ENCODE data around the gene FXYD3. TPM values are rescaled to one million over a fixed set of nuclear protein-coding genes. Genes with fewer than 3 reads are reported as not detected.

Gene FXYD3
- total and polyA plus RNA-seq, 2 experiments from 2014 or later, result 0.81 TPM; not detected in 1

- TF ChIP-seq CTCF (conservative IDR thresholded peaks at IDR 0.05; ENCODE audit: low read depth in 2 of 2) (peak; percentile 80 to 86), EZH2phosphoT487 (IDR thresholded peaks at IDR 0.05; ENCODE audit: unreplicated experiment) (no peak), ZNF331 (CRISPR knock-in tag; IDR thresholded peaks at IDR 0.05; ENCODE audit: low read depth) (no peak)
- TF ChIP-seq, protein P1, sequence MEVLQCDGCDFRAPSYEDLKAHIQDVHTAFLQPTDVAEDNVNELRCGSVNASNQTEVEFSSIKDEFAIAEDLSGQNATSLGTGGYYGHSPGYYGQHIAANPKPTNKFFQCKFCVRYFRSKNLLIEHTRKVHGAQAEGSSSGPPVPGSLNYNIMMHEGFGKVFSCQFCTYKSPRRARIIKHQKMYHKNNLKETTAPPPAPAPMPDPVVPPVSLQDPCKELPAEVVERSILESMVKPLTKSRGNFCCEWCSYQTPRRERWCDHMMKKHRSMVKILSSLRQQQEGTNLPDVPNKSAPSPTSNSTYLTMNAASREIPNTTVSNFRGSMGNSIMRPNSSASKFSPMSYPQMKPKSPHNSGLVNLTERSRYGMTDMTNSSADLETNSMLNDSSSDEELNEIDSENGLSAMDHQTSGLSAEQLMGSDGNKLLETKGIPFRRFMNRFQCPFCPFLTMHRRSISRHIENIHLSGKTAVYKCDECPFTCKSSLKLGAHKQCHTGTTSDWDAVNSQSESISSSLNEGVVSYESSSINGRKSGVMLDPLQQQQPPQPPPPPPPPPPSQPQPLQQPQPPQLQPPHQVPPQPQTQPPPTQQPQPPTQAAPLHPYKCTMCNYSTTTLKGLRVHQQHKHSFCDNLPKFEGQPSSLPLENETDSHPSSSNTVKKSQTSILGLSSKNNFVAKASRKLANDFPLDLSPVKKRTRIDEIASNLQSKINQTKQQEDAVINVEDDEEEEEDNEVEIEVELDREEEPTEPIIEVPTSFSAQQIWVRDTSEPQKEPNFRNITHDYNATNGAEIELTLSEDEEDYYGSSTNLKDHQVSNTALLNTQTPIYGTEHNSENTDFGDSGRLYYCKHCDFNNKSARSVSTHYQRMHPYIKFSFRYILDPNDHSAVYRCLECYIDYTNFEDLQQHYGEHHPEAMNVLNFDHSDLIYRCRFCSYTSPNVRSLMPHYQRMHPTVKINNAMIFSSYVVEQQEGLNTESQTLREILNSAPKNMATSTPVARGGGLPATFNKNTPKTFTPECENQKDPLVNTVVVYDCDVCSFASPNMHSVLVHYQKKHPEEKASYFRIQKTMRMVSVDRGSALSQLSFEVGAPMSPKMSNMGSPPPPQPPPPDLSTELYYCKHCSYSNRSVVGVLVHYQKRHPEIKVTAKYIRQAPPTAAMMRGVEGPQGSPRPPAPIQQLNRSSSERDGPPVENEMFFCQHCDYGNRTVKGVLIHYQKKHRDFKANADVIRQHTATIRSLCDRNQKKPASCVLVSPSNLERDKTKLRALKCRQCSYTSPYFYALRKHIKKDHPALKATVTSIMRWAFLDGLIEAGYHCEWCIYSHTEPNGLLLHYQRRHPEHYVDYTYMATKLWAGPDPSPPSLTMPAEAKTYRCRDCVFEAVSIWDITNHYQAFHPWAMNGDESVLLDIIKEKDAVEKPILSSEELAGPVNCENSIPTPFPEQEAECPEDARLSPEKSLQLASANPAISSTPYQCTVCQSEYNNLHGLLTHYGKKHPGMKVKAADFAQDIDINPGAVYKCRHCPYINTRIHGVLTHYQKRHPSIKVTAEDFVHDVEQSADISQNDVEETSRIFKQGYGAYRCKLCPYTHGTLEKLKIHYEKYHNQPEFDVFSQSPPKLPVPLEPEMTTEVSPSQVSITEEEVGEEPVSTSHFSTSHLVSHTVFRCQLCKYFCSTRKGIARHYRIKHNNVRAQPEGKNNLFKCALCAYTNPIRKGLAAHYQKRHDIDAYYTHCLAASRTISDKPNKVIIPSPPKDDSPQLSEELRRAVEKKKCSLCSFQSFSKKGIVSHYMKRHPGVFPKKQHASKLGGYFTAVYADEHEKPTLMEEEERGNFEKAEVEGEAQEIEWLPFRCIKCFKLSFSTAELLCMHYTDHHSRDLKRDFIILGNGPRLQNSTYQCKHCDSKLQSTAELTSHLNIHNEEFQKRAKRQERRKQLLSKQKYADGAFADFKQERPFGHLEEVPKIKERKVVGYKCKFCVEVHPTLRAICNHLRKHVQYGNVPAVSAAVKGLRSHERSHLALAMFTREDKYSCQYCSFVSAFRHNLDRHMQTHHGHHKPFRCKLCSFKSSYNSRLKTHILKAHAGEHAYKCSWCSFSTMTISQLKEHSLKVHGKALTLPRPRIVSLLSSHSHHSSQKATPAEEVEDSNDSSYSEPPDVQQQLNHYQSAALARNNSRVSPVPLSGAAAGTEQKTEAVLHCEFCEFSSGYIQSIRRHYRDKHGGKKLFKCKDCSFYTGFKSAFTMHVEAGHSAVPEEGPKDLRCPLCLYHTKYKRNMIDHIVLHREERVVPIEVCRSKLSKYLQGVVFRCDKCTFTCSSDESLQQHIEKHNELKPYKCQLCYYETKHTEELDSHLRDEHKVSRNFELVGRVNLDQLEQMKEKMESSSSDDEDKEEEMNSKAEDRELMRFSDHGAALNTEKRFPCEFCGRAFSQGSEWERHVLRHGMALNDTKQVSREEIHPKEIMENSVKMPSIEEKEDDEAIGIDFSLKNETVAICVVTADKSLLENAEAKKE (CRISPR knock-in tag; IDR thresholded peaks at IDR 0.05), result no peak
These were observed 19.8 kb downstream of the FXYD3 start (continued) for GRCh38 chr19:35135389-35135909.

DNA sequence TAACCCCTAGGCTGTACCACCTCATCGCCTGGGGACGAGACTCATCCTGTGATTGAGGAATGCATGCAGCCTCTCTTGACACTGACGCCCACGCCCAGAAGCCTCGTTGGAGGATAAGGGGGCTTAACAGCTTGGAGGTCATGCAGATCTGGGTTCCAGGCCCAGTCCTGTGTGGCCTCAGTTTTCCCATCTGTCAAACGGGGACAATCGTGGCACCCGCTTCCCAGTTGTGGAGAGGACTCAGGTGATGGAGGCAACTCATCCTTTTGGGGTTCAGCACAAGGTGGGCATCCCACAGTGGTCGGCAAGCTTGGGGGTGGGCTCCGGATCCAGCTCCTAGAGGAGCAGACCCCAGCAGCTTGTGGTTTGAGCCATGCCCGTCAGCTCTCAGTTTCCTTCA lies 20.6 kb downstream of the FXYD3 start:
- Histone ChIP-seq H3K36me3 (ENCODE audit: insufficient read depth) (no peaks in the 10 kb centered on the region), H3K27me3 (ENCODE audit: insufficient read depth) (no peaks in the 10 kb centered on the region), H3F3A (replicated peaks; ENCODE audit: low read depth) (0 out of 2 replicates have a peak, but pooled peaks cover 2% of the 10 kb centered on the region), H2AFZ (no peak overlapping the region), H3K4me2 (no peak overlapping the region), H3K27ac (ENCODE audit: low read depth) (no peak overlapping the region), H3K4me3 (no peak overlapping the region), H3K79me2 (replicated peaks; ENCODE audit: insufficient read depth) (no peaks in the 10 kb centered on the region), H3K4me1 (ENCODE audit: insufficient read depth) (peaks cover 19% of the 10 kb centered on the region), H3K9me2 (ENCODE audit: insufficient read depth) (peaks cover 10% of the 10 kb centered on the region), H4K20me1 (replicated peaks; ENCODE audit: insufficient read depth) (no peaks in the 10 kb centered on the region)
- Mint-ChIP-seq H3K27me3 (ENCODE audit: insufficient read depth, low read depth, poor library complexity) (peaks cover 16% of the 10 kb centered on the region), H3K4me3 (no peak overlapping the region), H3K36me3 (ENCODE audit: low read depth) (no peaks in the 10 kb centered on the region; the same call in 2 of the 3 replicates), H3K9me3 (no peaks in the 10 kb centered on the region; the same call in 2 of the 3 replicates), H3K27ac (no peak overlapping the region), H3K4me1 (peaks cover 27% of the 10 kb centered on the region)
- DNase-seq (ENCODE audit: low spot score) (no peak), ATAC-seq (no peak)
- TF ChIP-seq EZH2 (IDR thresholded peaks at IDR 0.05; ENCODE audit: low read depth, unreplicated experiment) (no peak), CREB1 (CRISPR knock-in tag; IDR thresholded peaks at IDR 0.05; ENCODE audit: low read depth) (no peak), POLR2AphosphoS5 (IDR thresholded peaks at IDR 0.05; ENCODE audit: low read depth) (no peak), STAT1 (IDR thresholded peaks at IDR 0.05; ENCODE audit: unreplicated experiment) (no peak), ZNF114 (CRISPR knock-in tag; IDR thresholded peaks at IDR 0.05) (no peak), NANOG (IDR thresholded peaks at IDR 0.05; ENCODE audit: borderline replicate concordance) (no peak), EZH2phosphoT487 (IDR thresholded peaks at IDR 0.05; ENCODE audit: unreplicated experiment) (no peak), REST (IDR thresholded peaks at IDR 0.05; ENCODE audit: unreplicated experiment) (no peak), JUNB (IDR thresholded peaks at IDR 0.05; ENCODE audit: unreplicated experiment) (no peak)
- TF ChIP-seq, protein P2, sequence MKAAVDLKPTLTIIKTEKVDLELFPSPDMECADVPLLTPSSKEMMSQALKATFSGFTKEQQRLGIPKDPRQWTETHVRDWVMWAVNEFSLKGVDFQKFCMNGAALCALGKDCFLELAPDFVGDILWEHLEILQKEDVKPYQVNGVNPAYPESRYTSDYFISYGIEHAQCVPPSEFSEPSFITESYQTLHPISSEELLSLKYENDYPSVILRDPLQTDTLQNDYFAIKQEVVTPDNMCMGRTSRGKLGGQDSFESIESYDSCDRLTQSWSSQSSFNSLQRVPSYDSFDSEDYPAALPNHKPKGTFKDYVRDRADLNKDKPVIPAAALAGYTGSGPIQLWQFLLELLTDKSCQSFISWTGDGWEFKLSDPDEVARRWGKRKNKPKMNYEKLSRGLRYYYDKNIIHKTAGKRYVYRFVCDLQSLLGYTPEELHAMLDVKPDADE (IDR thresholded peaks at IDR 0.05), result no peak

Measured in GM23338 (cell line).